ENCODE results near the gene ADAP1. TPM values are rescaled to one million over a fixed set of nuclear protein-coding genes. Genes with fewer than 3 reads are reported as not detected.

The ADAP1 gene
- polyA plus RNA-seq, 1 donor (not counting 4 experiments of a cell fraction or from before 2014, with no cell fraction given) = 4.3 TPM

DNA sequence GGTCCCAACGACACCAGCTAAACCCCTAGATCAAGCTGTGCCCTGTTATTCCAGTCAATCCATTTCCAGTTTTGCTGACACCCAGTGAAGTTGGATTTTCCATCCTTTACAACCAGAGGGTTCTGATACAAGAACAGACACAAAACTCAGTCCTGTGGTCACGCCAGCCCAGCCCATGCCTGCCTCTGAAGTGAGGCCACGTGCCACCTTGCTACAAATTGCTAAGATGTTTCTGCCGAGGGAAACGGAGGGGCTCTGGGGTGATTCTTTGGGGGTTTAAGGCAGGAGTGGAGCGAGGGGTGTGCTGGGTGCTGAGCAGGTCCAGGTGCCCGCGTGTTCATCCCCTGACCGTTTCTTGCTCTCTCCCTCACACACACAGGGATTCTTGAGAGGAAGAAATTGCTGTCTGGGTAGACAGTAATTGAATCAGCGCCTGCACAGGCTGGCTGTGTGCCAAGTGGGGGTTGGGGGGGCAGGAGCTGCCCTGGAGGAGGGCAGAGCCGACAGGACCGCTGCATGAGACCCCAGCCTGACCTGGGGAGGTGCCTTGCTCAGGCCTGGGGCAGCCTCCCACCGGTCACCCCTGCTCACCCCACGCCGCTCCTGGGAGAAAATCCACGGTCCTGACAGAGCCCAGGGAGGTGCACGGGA is 38.1 kb downstream of the ADAP1 start:
- H3K79me2 ChIP-seq (ENCODE audit: control insufficient read depth, insufficient read depth, low read length) = no peaks in the 10 kb centered on the region
- peaks cover 10% of the 10 kb centered on the region for H3K27me3 ChIP-seq (ENCODE audit: control insufficient read depth, extremely low read depth, insufficient read depth, low read length)
- no peak overlapping the region for H2AFZ ChIP-seq (ENCODE audit: control insufficient read depth, low read length)
- H3K9ac ChIP-seq (ENCODE audit: control insufficient read depth, extremely low read depth, insufficient read depth, low read length) = no peak overlapping the region
- no peak overlapping the region for H3K4me2 ChIP-seq (ENCODE audit: control insufficient read depth, extremely low read depth, insufficient read depth, low read depth, low read length)
- H3K4me1 ChIP-seq (ENCODE audit: control insufficient read depth, extremely low read depth, insufficient read depth, low read length) = peaks cover 19% of the 10 kb centered on the region
- H3K4me3 ChIP-seq (ENCODE audit: control insufficient read depth in 2 of 3, extremely low read depth in 1 of 3, insufficient read depth in 2 of 3, low read depth in 1 of 3, low read length in 3 of 3) = no peak overlapping the region
- no peak for TF ChIP-seq CTCF (optimal IDR thresholded peaks at IDR 0.05 in 1 of 3, IDR thresholded peaks at IDR 0.05 in 1 of 3, conservative IDR thresholded peaks at IDR 0.05 in 1 of 3; ENCODE audit: extremely low read depth in 1 of 3, insufficient read depth in 2 of 3, low read length in 3 of 3)
- no peak for TF ChIP-seq EZH2 (IDR thresholded peaks at IDR 0.05; ENCODE audit: low read length)
- dilution Hi-C loops (cut with MboI; ENCODE audit: extremely low pct_ligation_motif_present, low sequenced_read_pairs) = no loop called here
- no peaks in the 10 kb centered on the region for H3K9me1 ChIP-seq (ENCODE audit: control insufficient read depth, extremely low read depth, insufficient read depth, low read length)
- no peak for DNase-seq (ENCODE audit: low read depth, low spot score)
- FAIRE-seq = no peak
- no peaks in the 10 kb centered on the region for H4K20me1 ChIP-seq (ENCODE audit: control insufficient read depth, extremely low read depth, insufficient read depth, low read length)
- H3K27ac ChIP-seq (ENCODE audit: control insufficient read depth, insufficient read depth, low read length) = no peak overlapping the region
- H3K36me3 ChIP-seq (ENCODE audit: control insufficient read depth in 2 of 2, extremely low read depth in 1 of 2, insufficient read depth in 2 of 2, low read length in 2 of 2) = no peaks in the 10 kb centered on the region
- no peaks in the 10 kb centered on the region for H3K9me3 ChIP-seq (ENCODE audit: control insufficient read depth, low read depth, low read length)

DNA sequence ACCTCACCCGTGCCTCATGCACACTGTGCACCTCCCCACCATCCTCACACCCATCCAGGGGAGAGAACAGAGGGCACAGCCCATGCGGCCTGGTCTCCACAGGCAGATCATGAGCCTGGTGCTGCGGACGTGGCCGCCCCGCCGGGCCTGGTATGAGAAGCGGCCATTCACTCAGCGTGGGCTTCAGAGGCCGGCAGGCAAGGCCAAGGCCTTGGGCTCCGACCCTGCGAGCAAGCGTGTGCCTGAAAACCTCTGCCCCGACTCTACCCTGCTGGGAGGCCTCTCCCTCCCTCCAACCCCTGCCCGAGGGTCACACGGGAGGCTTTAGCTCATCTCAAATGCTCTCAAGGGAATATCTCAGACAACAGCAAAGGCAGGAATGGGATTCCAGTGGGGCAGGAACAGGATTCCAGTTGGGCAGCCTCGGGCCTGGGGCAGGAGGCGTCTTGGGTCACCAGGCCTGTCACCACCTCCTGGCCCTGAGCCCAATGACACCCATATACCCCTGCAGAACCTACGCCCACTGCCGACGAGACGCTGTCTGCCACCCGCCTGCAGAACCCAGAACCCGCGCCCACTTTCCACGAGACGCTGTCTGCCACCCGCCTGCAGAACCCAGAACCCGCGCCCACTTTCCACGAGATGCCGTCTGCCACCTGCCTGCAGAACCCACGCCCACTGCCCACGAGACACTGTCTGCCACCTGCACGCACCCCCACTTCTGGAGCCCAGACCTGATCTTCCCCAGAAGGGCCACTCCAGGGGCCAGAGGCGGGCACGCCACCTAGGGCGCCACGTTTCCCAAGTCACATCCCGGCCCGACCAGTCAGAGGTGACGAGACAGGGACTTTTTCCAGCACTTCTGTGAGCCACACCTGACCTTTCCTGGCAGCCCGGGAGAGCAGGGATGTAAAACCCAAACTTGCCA is 38.9 kb downstream of the ADAP1 start:
- no peaks in the 10 kb centered on the region for H3K9me3 ChIP-seq (ENCODE audit: control insufficient read depth, low read depth, low read length)
- no peak for TF ChIP-seq CTCF (optimal IDR thresholded peaks at IDR 0.05 in 1 of 3, IDR thresholded peaks at IDR 0.05 in 1 of 3, conservative IDR thresholded peaks at IDR 0.05 in 1 of 3; ENCODE audit: extremely low read depth in 1 of 3, insufficient read depth in 2 of 3, low read length in 3 of 3)
- no peak for TF ChIP-seq EZH2 (IDR thresholded peaks at IDR 0.05; ENCODE audit: low read length)
- no peaks in the 10 kb centered on the region for H4K20me1 ChIP-seq (ENCODE audit: control insufficient read depth, extremely low read depth, insufficient read depth, low read length)
- FAIRE-seq (no peak), DNase-seq (ENCODE audit: low read depth, low spot score) (no peak)
- dilution Hi-C loops (cut with MboI; ENCODE audit: extremely low pct_ligation_motif_present, low sequenced_read_pairs) = no loop called here
- no peaks in the 10 kb centered on the region for H3K9me1 ChIP-seq (ENCODE audit: control insufficient read depth, extremely low read depth, insufficient read depth, low read length)
- H2AFZ ChIP-seq (ENCODE audit: control insufficient read depth, low read length) = no peak overlapping the region
- H3K36me3 ChIP-seq (ENCODE audit: control insufficient read depth in 2 of 2, extremely low read depth in 1 of 2, insufficient read depth in 2 of 2, low read length in 2 of 2) = no peaks in the 10 kb centered on the region
- peaks cover 19% of the 10 kb centered on the region for H3K4me1 ChIP-seq (ENCODE audit: control insufficient read depth, extremely low read depth, insufficient read depth, low read length)
- no peak overlapping the region for H3K4me2 ChIP-seq (ENCODE audit: control insufficient read depth, extremely low read depth, insufficient read depth, low read depth, low read length)
- peaks cover 10% of the 10 kb centered on the region for H3K27me3 ChIP-seq (ENCODE audit: control insufficient read depth, extremely low read depth, insufficient read depth, low read length)
- no peak overlapping the region for H3K4me3 ChIP-seq (ENCODE audit: control insufficient read depth in 2 of 3, extremely low read depth in 1 of 3, insufficient read depth in 2 of 3, low read depth in 1 of 3, low read length in 3 of 3)
- no peak overlapping the region for H3K9ac ChIP-seq (ENCODE audit: control insufficient read depth, extremely low read depth, insufficient read depth, low read length)
- no peaks in the 10 kb centered on the region for H3K79me2 ChIP-seq (ENCODE audit: control insufficient read depth, insufficient read depth, low read length)
- H3K27ac ChIP-seq (ENCODE audit: control insufficient read depth, insufficient read depth, low read length) = no peak overlapping the region

Data from keratinocyte (primary cell).